Measurements from ENCODE around the gene HOXA5.

Gene HOXA5

DNA sequence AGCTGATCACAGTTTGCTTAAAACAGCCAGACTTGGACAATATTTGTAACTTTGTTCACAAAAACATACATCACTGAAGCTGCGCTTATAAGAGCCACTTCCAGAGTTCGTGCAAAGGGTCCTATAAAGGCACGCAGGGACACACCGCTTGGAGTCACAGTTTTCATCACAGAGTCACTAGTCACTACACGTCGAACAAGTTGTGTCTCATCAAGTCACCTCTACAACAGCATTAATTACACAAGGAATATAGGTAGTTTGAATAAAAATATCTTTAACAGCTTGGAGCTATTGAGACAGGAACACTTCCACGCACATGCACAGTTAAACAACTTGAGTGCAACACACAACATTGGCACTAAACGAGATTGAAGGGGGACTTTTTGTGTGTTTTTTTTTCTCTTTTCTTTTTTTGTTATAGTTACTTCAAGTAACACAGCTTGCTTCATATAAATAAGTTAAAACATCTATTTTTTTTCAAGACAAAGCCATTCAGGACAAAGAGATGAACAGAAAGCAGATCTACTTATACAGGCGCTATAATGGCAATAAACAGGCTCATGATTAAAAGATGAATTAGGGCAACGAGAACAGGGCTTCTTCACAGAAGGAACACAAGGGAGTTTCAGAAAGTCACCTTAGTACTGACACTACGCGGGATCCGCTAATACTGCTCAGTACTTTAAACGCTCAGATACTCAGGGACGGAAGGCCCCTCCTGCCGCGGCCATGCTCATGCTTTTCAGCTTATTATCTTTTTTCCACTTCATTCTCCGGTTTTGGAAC lies 2.2 kb downstream of the HOXA5 start:
- Histone ChIP-seq H3K36me3 (ENCODE audit: control insufficient read depth in 5 of 5, insufficient read depth in 5 of 5, low read length in 5 of 5) (peaks cover 4 to 27% (median 16%) of the 10 kb centered on the region in 5 donors), H3K4me3 (ENCODE audit: low read depth in 1 of 5, low read length in 5 of 5) (peak overlapping the region; percentile 69 to 84 (median 75)), H3K27ac (ENCODE audit: low read depth, low read length) (peak overlapping the region; percentile 95), H3K9ac (ENCODE audit: low read length in 5 of 5) (peak overlapping the region; percentile 48 to 79 (median 76)), H3K9me3 (ENCODE audit: control insufficient read depth in 5 of 5, low read length in 5 of 5) (no peaks in the 10 kb centered on the region), H3K4me1 (ENCODE audit: control insufficient read depth in 5 of 5, insufficient read depth in 5 of 5, low read length in 5 of 5) (peaks cover 2 to 91% (median 86%) of the 10 kb centered on the region in 5 donors), H3K27me3 (ENCODE audit: control insufficient read depth in 5 of 5, insufficient read depth in 4 of 5, low read length in 5 of 5) (no peaks in the 10 kb centered on the region)

DNA sequence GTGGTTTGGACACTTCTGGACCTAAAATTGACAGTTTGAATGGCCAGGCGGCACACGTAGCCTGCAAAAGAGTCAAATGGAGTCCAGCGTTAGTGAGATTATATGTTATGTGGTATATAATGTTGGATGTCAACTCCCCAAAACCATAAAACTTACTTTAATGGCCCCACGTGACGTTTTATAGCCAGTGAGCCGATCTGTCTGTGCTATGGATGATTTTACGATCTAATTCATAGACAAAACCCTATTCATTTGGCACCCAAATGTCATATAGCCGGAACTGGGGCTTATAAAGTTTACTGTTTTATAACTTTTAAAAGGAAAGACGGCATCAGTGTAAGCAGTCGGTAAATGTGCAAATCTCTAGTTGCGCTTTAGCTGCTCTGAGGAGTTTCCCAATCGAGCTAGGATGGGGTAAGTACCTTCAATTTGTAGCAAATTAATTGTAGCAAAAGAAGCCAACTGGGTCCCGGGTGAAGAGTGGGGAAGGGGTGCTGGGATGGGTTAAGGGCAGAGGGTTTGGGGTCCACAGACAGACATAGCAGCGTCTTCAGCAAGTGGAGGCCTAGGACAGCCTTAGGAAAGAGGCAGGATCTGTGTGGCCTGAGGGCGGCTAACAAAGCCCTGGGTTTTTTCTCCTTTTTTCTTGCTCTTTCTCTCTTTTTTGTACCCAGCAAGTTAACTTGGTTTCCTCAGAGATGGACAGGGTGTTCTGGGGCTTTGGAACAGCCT lies 3.2 kb downstream of the HOXA5 start:
- Histone ChIP-seq H3K4me1 (ENCODE audit: control insufficient read depth in 5 of 5, insufficient read depth in 5 of 5, low read length in 5 of 5) (peaks cover 4 to 91% (median 88%) of the 10 kb centered on the region in 5 donors), H3K27ac (ENCODE audit: low read depth, low read length) (peak overlapping the region; percentile 95), H3K9ac (ENCODE audit: low read length in 5 of 5) (peak overlapping the region in 3 of 5 donors; percentile 28 to 66 (median 56)), H3K9me3 (ENCODE audit: control insufficient read depth in 5 of 5, low read length in 5 of 5) (no peaks in the 10 kb centered on the region), H3K36me3 (ENCODE audit: control insufficient read depth in 5 of 5, insufficient read depth in 5 of 5, low read length in 5 of 5) (peaks cover 9 to 19% (median 12%) of the 10 kb centered on the region in 5 donors), H3K27me3 (ENCODE audit: control insufficient read depth in 5 of 5, insufficient read depth in 4 of 5, low read length in 5 of 5) (no peaks in the 10 kb centered on the region), H3K4me3 (ENCODE audit: low read depth in 1 of 5, low read length in 5 of 5) (peak overlapping the region in 4 of 5 donors; percentile 4 to 43 (median 12))

GRCh38 chr7:27139334-27140125 lies 4.0 kb downstream of the HOXA5 start:
- Histone ChIP-seq H3K27me3 (ENCODE audit: control insufficient read depth in 5 of 5, insufficient read depth in 4 of 5, low read length in 5 of 5) (no peaks in the 10 kb centered on the region), H3K9me3 (ENCODE audit: control insufficient read depth in 5 of 5, low read length in 5 of 5) (no peaks in the 10 kb centered on the region), H3K4me1 (ENCODE audit: control insufficient read depth in 5 of 5, insufficient read depth in 5 of 5, low read length in 5 of 5) (peaks cover 4 to 91% (median 89%) of the 10 kb centered on the region in 5 donors), H3K36me3 (ENCODE audit: control insufficient read depth in 5 of 5, insufficient read depth in 5 of 5, low read length in 5 of 5) (peaks cover 4 to 13% (median 9%) of the 10 kb centered on the region in 5 donors), H3K4me3 (ENCODE audit: low read depth in 1 of 5, low read length in 5 of 5) (peak overlapping the region in 4 of 5 donors; percentile 4 to 43 (median 10)), H3K27ac (ENCODE audit: low read depth, low read length) (peak overlapping the region; percentile 95), H3K9ac (ENCODE audit: low read length in 5 of 5) (peak overlapping the region in 3 of 5 donors; percentile 28 to 66 (median 64))

DNA sequence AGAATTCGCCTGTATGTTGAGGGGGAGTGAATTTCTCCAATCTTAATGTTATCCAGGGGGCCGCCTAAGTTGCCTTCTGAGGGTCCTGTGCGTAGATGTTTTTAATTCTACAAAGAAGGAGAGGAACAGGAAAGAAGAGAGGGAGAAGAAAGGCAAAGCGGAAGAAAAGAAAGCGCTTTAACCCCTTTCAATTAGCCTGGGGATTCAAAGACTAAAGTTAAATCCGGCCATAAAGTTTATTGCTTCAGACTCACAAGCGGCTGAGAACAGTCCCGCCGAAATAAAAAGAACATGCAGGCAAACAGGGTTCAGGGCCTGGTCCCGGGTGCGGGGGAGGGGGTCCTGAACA lies 4.5 kb downstream of the HOXA5 start:
- no peak overlapping the region for H3K4me3 ChIP-seq (ENCODE audit: low read depth in 1 of 5, low read length in 5 of 5)
- peak overlapping the region in 3 of 5 donors; percentile 10 to 66 (median 64) for H3K9ac ChIP-seq (ENCODE audit: low read length in 5 of 5)
- H3K36me3 ChIP-seq (ENCODE audit: control insufficient read depth in 5 of 5, insufficient read depth in 5 of 5, low read length in 5 of 5): peaks cover 0 to 9% (median 4%) of the 10 kb centered on the region in 5 donors
- peaks cover 6 to 91% (median 89%) of the 10 kb centered on the region in 5 donors for H3K4me1 ChIP-seq (ENCODE audit: control insufficient read depth in 5 of 5, insufficient read depth in 5 of 5, low read length in 5 of 5)
- no peaks in the 10 kb centered on the region for H3K9me3 ChIP-seq (ENCODE audit: control insufficient read depth in 5 of 5, low read length in 5 of 5)
- peak overlapping the region; percentile 95 for H3K27ac ChIP-seq (ENCODE audit: low read depth, low read length)
- no peaks in the 10 kb centered on the region for H3K27me3 ChIP-seq (ENCODE audit: control insufficient read depth in 5 of 5, insufficient read depth in 4 of 5, low read length in 5 of 5)

DNA sequence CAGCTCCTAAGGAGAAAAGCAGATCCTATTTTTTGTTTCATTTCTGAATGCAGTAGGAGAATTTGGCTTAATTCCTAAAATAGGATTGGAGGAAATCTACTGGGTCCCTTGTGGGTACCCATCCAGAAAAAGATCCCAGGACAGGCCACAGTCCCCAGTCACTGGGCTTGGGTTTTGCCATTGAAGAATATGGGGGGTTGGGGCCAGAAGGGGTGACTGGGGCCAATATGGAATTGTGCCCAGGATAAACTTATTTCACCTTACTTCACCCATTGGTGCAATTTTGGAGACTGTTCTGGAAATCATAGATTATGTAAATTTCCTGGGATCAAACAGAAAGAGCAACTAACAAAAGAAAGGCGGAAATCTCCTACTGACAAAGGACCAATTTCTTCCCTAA lies 5.0 kb downstream of the HOXA5 start:
- Histone ChIP-seq H3K4me3 (ENCODE audit: low read depth in 1 of 5, low read length in 5 of 5) (no peak overlapping the region), H3K27ac (ENCODE audit: low read depth, low read length) (peak overlapping the region; percentile 95), H3K27me3 (ENCODE audit: control insufficient read depth in 5 of 5, insufficient read depth in 4 of 5, low read length in 5 of 5) (no peaks in the 10 kb centered on the region), H3K9me3 (ENCODE audit: control insufficient read depth in 5 of 5, low read length in 5 of 5) (no peaks in the 10 kb centered on the region), H3K36me3 (ENCODE audit: control insufficient read depth in 5 of 5, insufficient read depth in 5 of 5, low read length in 5 of 5) (peaks cover 0 to 9% (median 4%) of the 10 kb centered on the region in 5 donors), H3K9ac (ENCODE audit: low read length in 5 of 5) (peak overlapping the region in 2 of 5 donors; percentile 10 to 66), H3K4me1 (ENCODE audit: control insufficient read depth in 5 of 5, insufficient read depth in 5 of 5, low read length in 5 of 5) (peaks cover 6 to 93% (median 90%) of the 10 kb centered on the region in 5 donors)

- Histone ChIP-seq H3K4me3 (ENCODE audit: low read depth in 1 of 5, low read length in 5 of 5) (no peak overlapping the region), H3K27ac (ENCODE audit: low read depth, low read length) (peak overlapping the region; percentile 95), H3K36me3 (ENCODE audit: control insufficient read depth in 5 of 5, insufficient read depth in 5 of 5, low read length in 5 of 5) (peaks cover 0 to 9% (median 4%) of the 10 kb centered on the region in 5 donors), H3K27me3 (ENCODE audit: control insufficient read depth in 5 of 5, insufficient read depth in 4 of 5, low read length in 5 of 5) (no peaks in the 10 kb centered on the region), H3K9me3 (ENCODE audit: control insufficient read depth in 5 of 5, low read length in 5 of 5) (no peaks in the 10 kb centered on the region), H3K9ac (ENCODE audit: low read length in 5 of 5) (peak overlapping the region in 3 of 5 donors; percentile 25 to 58 (median 56)), H3K4me1 (ENCODE audit: control insufficient read depth in 5 of 5, insufficient read depth in 5 of 5, low read length in 5 of 5) (peaks cover 6 to 97% (median 88%) of the 10 kb centered on the region in 5 donors)
These were observed 5.7 kb downstream of the HOXA5 start for GRCh38 chr7:27137640-27138315.

GRCh38 chr7:27134392-27134791 lies 9.1 kb downstream of the HOXA5 start:
- Histone ChIP-seq H3K9ac (ENCODE audit: low read length in 5 of 5) (peak overlapping the region in 1 of 5 donors; percentile 54), H3K27ac (ENCODE audit: low read depth, low read length) (peak overlapping the region; percentile 95), H3K27me3 (ENCODE audit: control insufficient read depth in 5 of 5, insufficient read depth in 4 of 5, low read length in 5 of 5) (no peaks in the 10 kb centered on the region), H3K4me3 (ENCODE audit: low read depth in 1 of 5, low read length in 5 of 5) (no peak overlapping the region), H3K4me1 (ENCODE audit: control insufficient read depth in 5 of 5, insufficient read depth in 5 of 5, low read length in 5 of 5) (peaks cover 4 to 86% (median 74%) of the 10 kb centered on the region in 5 donors), H3K9me3 (ENCODE audit: control insufficient read depth in 5 of 5, low read length in 5 of 5) (no peaks in the 10 kb centered on the region), H3K36me3 (ENCODE audit: control insufficient read depth in 5 of 5, insufficient read depth in 5 of 5, low read length in 5 of 5) (peaks cover 0 to 5% (median 0%) of the 10 kb centered on the region in 5 donors)

DNA sequence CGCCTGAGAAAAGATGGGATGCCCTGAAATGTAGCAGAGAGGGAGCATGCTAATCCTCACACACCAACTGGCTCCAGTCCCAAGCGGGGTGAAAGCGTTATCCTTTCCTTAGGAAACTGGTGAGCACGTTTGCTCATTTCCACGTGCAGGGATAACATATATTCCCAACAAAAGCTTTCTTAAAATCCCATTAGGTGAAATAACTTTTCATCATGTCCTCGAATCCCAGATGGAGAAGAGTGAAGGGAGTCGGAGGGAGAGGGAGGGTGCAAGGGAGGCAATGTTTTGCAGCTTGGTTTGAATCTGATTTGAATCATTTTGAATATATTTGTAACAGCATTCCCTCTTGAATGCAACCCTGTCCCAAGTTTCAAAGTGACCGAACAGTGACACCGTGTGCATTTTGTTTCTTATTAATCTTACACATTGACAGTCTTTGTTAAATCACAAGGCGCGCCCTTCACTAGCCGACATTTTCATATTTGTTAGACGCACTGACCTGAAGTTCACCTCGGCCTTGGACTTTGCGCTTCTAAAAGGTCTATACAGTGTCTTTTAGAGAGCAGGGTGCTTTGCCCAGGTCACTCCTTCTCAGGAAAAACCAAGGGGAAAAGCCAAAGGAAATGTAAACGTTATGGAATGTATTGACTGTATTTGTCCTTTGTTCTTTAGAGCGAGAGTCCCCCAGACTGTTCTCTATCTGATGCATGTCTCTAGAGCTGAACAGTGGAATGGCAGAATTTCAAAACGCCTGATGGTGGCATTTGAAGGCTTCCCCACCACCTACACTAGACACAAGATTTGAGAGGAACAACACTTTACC lies 9.9 kb downstream of the HOXA5 start:
- no peaks in the 10 kb centered on the region for H3K9me3 ChIP-seq (ENCODE audit: control insufficient read depth in 5 of 5, low read length in 5 of 5)
- peaks cover 0 to 5% (median 3%) of the 10 kb centered on the region in 5 donors for H3K36me3 ChIP-seq (ENCODE audit: control insufficient read depth in 5 of 5, insufficient read depth in 5 of 5, low read length in 5 of 5)
- peak overlapping the region in 1 of 5 donors; percentile 54 for H3K9ac ChIP-seq (ENCODE audit: low read length in 5 of 5)
- no peaks in the 10 kb centered on the region for H3K27me3 ChIP-seq (ENCODE audit: control insufficient read depth in 5 of 5, insufficient read depth in 4 of 5, low read length in 5 of 5)
- H3K27ac ChIP-seq (ENCODE audit: low read depth, low read length): peak overlapping the region; percentile 95
- peaks cover 4 to 86% (median 74%) of the 10 kb centered on the region in 5 donors for H3K4me1 ChIP-seq (ENCODE audit: control insufficient read depth in 5 of 5, insufficient read depth in 5 of 5, low read length in 5 of 5)
- H3K4me3 ChIP-seq (ENCODE audit: low read depth in 1 of 5, low read length in 5 of 5): peak overlapping the region in 1 of 5 donors; percentile 25
